Effector memory CD4-positive, alpha-beta T cell (primary cell): Measurements from ENCODE around the gene SUGP2.

Experiments used
- DNase-seq, 3 donors: peaks; one replicate each; pipeline ENCODE4 v3.0.0-alpha.2; 2020
- H3K27ac ChIP-seq: 2 replicates; pipeline ENCODE4 v1.7.0; 2013; ENCODE audit warnings: mild to moderate bottlenecking, low read length, moderate library complexity; ENCODE audit not compliant: insufficient read depth, poor library complexity, severe bottlenecking
- H3K27me3 ChIP-seq: replicated peaks from 2 replicates; pipeline ENCODE4 v1.7.0; 2013; ENCODE audit warnings: mild to moderate bottlenecking, low read length; ENCODE audit not compliant: insufficient read depth, control insufficient read depth, poor library complexity, severe bottlenecking
- H3K36me3 ChIP-seq: 2 replicates; pipeline ENCODE4 v1.7.0; 2013; ENCODE audit warnings: mild to moderate bottlenecking, low read length, moderate library complexity; ENCODE audit not compliant: control insufficient read depth, insufficient read depth
- H3K4me1 ChIP-seq: 2 replicates; pipeline ENCODE4 v1.7.0; 2013; ENCODE audit warnings: low read length, mild to moderate bottlenecking; ENCODE audit not compliant: control insufficient read depth, insufficient read depth, poor library complexity, severe bottlenecking
- H3K4me3 ChIP-seq: 2 replicates; pipeline ENCODE4 v1.7.0; 2013; ENCODE audit warnings: low read length, low read depth, mild to moderate bottlenecking; ENCODE audit not compliant: insufficient read depth, poor library complexity, severe bottlenecking
- H3K9me3 ChIP-seq: 2 replicates; pipeline ENCODE4 v1.7.0; 2013; ENCODE audit warnings: mild to moderate bottlenecking, low read length, moderate library complexity; ENCODE audit not compliant: control insufficient read depth
- total RNA-seq, 3 donors: gene quantifications; one replicate each; lab custom pipeline; 2026; lab: John Stamatoyannopoulos, UW

SUGP2 gene
- 138 to 176 (median 158) reads per million in 3 donors for total RNA-seq

DNA sequence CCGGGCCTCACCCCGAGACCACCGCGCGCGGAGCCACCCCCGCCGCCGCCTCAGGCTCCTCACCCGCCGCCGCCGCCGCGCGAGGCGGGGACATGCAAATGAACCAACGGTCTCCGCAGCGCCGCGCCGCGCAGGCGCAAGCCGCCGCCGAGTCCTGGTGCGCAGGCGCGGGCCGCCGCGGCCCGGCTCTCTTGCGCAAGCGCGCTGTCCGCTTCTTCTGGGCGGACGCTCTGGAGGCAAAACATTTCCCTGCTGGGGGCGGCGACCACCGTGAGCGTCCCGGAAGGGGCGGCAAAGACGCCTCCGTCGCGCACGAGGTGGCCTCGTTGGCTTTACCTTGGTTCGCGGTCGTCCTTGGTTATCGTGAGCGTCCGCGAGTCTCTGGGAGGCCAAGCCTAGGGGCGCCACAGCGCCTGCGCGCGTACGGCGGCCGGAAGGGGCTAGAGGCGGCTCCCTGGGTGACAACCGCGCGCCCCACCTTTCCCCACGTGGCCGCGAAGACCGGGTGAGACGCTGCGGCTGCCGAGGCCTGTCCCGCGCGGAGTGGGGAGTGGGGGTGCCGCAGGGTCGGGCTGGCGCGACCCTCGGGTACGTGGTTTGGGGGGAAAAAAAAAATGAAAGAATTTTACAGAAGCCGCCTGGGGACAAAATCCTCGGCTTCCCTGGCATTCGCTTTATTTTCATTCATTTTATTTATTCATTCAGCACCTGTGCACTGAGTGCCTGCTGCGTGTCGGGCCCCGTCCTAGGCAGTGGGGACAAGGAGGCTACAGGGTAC, at the start of gene SUGP2, which contains the start of gene ARMC6:
Gene SUGP2, minus strand, starts transcription at position 92 of the 778 bp plus-strand sequence. CDS start 2,446 bp downstream, outside the sequence.
Gene ARMC6, plus strand, starts transcription at position 178 of the 778 bp plus-strand sequence. CDS start 607 bp downstream, outside the sequence.
- H3K4me3 ChIP-seq, result peak within 1 kb of the TSS; percentile 74
- peak within 1 kb of the TSS; percentile 87 for H3K27ac ChIP-seq
- no peaks in the 10 kb centered on the region for H3K27me3 ChIP-seq
- H3K9me3 ChIP-seq, result no peaks in the 10 kb centered on the region
- H3K4me1 ChIP-seq, result peaks cover 17% of the 10 kb centered on the region
- peak; percentile 83 to 88 (median 83) for DNase-seq
- peaks cover under 1% of the 10 kb centered on the region for H3K36me3 ChIP-seq

DNA sequence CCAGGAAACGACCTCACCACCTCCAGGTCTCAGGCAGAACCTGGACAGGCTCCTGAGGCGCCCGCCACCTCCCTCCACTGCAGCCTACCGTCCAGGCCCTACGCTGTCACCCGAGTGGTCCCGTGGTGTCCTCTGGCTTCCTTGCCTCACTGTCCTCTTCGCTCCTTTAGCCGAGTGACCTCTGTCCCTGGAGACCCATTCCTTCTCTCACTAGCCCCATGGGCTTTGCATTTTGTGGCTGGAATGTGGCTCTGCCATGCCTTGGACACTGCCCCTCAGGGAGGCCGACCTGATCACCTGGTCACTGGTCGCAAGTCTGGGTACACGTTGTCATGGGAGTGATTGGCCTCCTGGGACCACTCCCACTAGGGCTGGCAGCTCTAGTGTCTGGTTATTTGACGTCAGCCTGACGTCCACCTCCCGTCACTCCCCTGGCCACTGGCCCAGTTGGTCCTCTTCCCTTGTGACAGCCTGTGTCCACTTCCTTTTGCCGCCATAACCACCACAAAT, 48.4 kb upstream of the SUGP2 start:
- no peak overlapping the region for H3K27ac ChIP-seq
- H3K9me3 ChIP-seq, result no peaks in the 10 kb centered on the region
- H3K4me1 ChIP-seq, result no peaks in the 10 kb centered on the region
- H3K4me3 ChIP-seq, result no peak overlapping the region
- H3K36me3 ChIP-seq, result no peaks in the 10 kb centered on the region
- no peak for DNase-seq
- H3K27me3 ChIP-seq, result no peaks in the 10 kb centered on the region

DNA sequence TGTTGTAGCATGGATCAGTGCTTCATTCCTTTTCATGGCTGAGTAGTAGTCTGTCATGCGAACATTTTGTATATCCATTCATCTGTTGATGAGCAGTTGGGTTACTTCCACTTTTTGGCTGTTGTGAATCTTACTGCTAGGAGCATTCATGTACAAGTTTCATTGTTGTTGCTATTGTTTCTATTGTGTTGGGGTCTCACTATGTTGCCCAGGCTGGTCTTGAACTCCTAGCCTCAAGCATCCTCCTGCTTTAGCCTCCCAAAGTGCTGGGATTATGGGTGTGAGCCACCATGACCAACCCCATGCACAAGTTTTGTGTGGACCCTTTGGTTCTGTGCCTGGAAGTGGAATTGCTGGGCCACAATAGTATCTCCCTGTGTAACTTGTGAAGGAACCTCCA, 46.3 kb upstream of the SUGP2 start:
- Histone ChIP-seq H3K4me3 (no peak overlapping the region), H3K27ac (no peak overlapping the region), H3K36me3 (no peaks in the 10 kb centered on the region), H3K9me3 (no peaks in the 10 kb centered on the region), H3K27me3 (no peaks in the 10 kb centered on the region), H3K4me1 (no peaks in the 10 kb centered on the region)
- DNase-seq, result no peak

DNA sequence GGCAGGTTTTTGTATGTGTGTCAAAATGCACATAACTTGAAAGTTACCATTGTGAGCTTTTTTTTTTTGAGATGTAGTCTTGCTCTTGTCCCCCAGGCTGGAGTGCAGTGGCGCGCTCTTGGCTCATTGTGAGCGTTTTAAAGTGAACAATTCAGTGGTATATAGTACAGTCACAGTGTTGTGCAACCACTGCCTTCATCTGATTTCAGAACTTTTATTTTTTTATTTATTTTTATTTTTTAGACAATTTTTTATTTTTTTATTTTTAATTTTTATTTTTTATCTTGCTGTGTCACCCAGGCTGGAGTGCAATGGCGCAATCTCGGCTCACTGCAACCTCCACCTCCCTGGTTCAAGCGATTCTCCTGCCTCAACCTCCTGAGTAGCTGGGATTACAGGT, 45.5 kb upstream of the SUGP2 start:
- Histone ChIP-seq H3K36me3 (no peaks in the 10 kb centered on the region), H3K4me1 (no peaks in the 10 kb centered on the region), H3K27me3 (no peaks in the 10 kb centered on the region), H3K9me3 (no peaks in the 10 kb centered on the region), H3K4me3 (no peak overlapping the region), H3K27ac (no peak overlapping the region)
- DNase-seq, result no peak

DNA sequence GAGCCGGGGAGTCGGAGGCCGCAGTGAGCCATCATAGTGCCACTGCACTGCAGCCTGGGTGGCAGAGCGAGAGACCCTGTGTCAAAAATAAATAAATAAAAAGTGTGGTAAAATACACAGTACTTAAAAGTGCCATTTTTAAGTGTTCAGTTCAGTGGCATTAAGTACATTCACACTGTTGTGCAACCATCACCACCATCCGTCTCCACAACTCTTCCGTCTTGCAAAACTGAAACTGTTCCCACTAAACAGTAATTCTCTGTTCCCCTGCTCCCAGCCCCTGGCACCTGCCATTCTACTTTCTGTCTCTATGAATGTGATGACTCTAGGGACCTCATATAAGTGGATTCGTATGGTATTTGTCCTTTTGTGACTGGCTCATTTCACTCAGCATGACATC, 43.8 kb upstream of the SUGP2 start:
- H3K27ac ChIP-seq, result no peak overlapping the region
- H3K27me3 ChIP-seq, result no peaks in the 10 kb centered on the region
- no peaks in the 10 kb centered on the region for H3K4me1 ChIP-seq
- H3K36me3 ChIP-seq, result no peaks in the 10 kb centered on the region
- no peak overlapping the region for H3K4me3 ChIP-seq
- no peaks in the 10 kb centered on the region for H3K9me3 ChIP-seq
- DNase-seq, result no peak

DNA sequence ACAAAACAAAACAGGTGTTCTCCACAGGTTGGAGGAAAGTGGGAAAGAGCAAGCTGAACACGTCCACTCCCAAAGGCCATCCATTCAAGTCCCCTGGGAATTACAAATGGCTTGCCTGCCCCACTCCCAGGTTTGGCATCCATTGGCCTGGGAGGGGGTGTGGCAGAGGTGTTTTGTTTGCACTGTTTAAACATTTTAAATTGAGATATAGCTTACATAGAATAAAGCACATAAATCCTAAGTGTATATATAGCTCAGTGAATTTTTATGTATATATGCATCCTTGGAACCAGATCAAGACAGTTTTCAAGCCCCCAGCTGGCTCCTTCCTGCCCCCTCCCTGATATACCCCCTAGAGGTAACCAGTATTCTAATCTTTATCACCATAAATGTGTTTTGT, 43.2 kb upstream of the SUGP2 start:
- no peaks in the 10 kb centered on the region for H3K36me3 ChIP-seq
- no peak overlapping the region for H3K4me3 ChIP-seq
- H3K27me3 ChIP-seq, result no peaks in the 10 kb centered on the region
- H3K9me3 ChIP-seq, result no peaks in the 10 kb centered on the region
- H3K27ac ChIP-seq, result no peak overlapping the region
- no peaks in the 10 kb centered on the region for H3K4me1 ChIP-seq
- no peak for DNase-seq

DNA sequence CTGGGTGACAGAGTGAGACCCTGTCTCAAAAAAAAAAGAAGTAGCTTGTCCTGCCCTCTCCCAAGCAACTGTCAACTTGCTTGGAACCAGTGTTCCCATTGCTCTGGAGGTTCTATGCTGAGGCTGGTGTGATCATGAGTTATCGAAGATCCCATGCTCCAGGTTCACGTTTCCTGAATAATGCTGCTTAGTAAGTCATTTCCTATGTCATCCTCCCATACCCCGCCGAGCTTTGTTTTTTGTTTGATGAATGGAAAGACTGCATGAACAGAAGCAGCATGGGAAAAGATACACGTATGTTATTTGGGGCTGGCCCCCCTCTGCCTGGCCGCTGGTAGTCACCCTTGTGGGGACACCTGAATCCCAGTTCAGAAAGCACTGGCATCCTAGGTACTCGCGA, 41.8 kb upstream of the SUGP2 start:
- Histone ChIP-seq H3K4me3 (no peak overlapping the region), H3K27me3 (no peaks in the 10 kb centered on the region), H3K9me3 (no peaks in the 10 kb centered on the region), H3K4me1 (no peaks in the 10 kb centered on the region), H3K27ac (no peak overlapping the region), H3K36me3 (no peaks in the 10 kb centered on the region)
- DNase-seq, result no peak

DNA sequence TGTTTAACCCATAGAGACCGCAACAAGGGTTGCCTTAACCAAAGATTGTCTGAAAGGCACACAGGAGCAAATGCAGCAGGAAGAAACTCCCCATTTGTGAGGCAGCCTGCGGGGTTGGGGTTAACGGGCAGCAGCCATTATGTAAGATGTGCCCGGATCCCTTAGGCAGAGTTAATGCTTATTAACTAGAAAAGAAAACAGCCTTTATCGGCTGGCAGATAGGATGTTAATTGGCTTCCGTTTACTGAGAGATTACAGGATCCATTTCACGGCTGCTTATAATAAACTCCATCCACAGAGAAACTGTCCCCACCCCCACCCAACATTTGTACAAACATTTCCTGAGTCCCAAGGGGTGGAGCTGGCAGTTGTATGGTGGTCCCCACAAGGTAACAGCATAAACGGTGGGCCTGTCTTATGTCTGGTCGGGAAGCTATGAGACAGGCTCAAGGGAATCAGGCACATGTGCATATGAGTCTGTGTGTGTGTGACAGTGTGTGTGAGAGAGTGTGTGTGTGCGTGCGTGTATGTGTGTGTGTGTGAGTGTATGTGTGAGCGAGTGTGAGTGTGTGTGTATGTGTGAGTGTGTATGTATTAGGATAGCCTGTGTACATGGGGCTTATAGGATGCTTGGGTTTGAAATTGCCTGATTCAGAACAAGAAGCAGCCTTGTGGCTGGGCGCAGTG, 41.0 kb upstream of the SUGP2 start:
- Histone ChIP-seq H3K4me3 (no peak overlapping the region), H3K27me3 (no peaks in the 10 kb centered on the region)
- DNase-seq, result no peak

DNA sequence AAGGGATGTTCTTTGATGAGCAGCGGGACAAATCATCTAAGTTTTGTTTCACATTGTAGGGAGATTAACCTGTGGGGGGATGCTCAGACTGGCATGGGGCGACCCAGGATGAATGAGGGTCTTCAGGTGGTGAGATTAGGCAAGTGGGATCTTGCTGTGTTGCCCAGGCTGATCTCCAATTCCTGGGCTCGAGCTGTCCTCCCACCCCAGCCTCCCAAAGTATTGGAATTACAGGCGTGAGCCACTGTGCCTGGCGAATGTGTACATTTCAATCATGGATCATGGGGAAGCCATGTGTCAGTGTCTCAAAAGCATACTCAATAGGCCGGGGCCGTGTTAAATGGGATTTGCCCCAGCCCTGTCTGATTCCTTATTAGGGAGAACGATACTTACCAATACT, 38.6 kb upstream of the SUGP2 start:
- no peaks in the 10 kb centered on the region for H3K9me3 ChIP-seq
- H3K36me3 ChIP-seq, result no peaks in the 10 kb centered on the region
- DNase-seq, result no peak
- H3K4me1 ChIP-seq, result peaks cover 7% of the 10 kb centered on the region
- no peak overlapping the region for H3K4me3 ChIP-seq
- H3K27me3 ChIP-seq, result no peaks in the 10 kb centered on the region
- no peak overlapping the region for H3K27ac ChIP-seq

More for the DNA sequence above, 41.0 kb upstream of the SUGP2 start:
- H3K27ac ChIP-seq, result no peak overlapping the region
- H3K4me1 ChIP-seq, result no peaks in the 10 kb centered on the region
- H3K9me3 ChIP-seq, result no peaks in the 10 kb centered on the region
- no peaks in the 10 kb centered on the region for H3K36me3 ChIP-seq
